HG02610 (cell line): ENCODE measurements around the gene SMIM44.
"Not testable (repeated sequence)": the region's sequence is repeated elsewhere in the genome, so short reads cannot be mapped to it uniquely, and the experiment has no call there.

ENCODE experiments used
- ATAC-seq: cut with Tn5 transposase; IDR thresholded peaks from one replicate; pipeline ENCODE4 v1.9.1; 2021; ENCODE audit warnings: mild to moderate bottlenecking, moderate library complexity; ENCODE audit not compliant: unreplicated experiment

SMIM44 gene

DNA sequence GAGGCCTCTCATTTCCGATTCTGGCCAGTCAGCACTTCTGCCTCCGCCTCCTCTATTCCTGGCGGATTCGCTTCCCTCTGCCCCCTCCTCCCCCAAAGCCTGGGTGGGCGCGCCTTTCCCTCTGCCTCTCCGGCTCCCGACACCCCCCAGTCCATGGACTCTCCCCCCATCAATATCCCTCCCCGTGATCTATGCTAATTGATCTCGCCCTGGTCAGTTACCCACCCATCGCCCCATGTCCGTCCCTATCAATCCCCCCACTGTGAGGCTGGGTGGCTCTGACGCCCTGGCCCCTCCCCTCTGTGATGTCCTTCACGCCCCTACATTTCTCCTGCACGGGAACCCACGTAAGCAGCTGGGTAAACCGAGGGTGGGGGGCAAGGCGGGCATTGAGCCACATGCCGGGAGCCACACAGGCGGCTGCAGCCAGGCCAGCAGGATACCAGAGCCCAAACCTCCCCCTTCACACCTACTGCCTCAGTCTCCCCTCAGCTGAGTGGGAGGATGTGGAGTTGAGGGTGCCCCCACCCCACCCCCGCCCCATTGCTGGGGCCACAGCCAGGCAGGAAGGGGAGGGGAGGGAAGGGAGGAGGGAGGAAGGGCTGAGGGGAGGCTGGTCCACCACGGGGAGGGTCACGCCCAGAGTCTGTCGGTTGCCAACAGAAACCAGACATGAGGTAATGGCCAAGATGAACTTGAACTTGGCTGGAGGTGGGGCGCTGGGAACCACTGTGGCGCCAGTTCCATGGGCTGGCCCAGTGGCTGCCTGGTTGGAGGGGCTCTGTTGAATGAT, 24.0 kb downstream of the SMIM44 start:
- ATAC-seq = no peak

DNA sequence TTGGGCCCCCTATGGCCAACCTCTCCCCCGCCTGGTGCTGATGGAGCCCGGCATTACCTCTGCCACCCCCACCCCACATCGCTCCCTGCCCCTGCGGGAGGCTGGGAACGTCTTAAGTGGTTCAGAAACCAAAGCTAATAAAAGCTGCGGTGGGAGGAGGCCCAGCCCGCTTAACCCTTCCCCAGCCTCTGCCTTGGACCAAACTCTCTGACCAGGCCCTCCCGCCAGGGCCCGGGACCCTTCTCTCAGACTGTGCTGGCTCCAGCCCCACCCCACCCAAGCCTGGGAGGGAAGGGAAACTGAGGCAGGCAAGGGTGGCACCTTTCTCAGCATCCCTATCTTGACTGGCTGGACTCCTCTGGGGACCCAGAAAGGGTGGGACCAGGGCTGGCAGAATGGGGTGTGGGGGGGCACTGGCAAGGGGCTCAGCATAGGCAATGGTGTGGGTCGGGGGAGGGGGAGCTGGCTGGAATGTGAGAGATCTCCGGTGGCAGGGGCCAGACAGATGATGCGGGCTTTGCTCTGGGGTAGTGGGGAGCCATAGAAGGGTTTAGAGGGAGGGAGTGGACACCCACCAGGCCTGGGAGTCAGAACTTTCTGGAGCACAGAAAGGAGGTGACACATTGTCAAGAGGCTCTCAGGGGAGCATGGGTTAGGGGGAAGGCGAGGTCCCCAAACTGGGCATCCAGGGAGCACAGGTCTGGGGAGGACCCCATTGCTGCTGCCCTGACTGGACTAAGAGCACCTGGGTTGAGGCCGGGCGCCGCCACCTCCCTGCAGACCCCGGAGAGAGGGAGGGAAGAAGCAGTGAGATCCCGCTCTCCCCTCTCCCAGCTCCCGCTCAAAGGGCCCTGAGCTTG, 24.8 kb downstream of the SMIM44 start:
- ATAC-seq = no peak

DNA sequence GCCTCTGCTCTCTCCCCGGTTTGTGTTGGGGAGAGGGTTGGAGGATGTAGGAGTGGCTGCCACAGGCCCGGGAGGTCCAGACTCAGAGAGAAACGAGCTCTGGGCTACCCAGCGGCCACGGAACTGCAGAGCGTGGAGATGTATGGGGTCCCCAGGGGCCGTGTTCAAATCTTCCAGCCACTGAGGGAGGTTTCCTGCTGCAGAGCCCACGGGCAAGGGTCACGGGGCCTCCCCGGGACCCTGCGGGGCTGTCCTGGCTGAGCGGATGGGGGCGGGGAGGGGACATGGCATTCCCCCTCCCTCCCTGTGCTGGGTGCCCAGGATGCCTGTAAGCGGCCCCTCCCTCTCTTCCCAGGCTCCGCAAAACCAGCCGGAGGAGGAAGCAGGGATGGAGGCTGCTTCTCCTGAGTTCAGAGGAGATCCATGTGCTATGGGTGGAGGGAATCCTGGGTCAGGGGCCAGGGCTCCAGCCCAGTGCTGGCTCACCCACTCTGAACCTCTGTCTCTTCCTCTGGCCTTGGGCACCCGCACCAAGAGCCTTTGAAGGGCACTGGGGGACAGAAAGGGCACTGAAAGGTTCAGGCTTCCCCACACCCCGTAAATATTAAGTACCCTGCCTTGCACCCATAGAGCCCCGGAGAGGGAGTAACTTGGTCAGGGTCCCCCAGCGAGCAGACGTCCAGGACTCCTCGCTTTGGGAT, 25.6 kb downstream of the SMIM44 start:
- no peak for ATAC-seq

DNA sequence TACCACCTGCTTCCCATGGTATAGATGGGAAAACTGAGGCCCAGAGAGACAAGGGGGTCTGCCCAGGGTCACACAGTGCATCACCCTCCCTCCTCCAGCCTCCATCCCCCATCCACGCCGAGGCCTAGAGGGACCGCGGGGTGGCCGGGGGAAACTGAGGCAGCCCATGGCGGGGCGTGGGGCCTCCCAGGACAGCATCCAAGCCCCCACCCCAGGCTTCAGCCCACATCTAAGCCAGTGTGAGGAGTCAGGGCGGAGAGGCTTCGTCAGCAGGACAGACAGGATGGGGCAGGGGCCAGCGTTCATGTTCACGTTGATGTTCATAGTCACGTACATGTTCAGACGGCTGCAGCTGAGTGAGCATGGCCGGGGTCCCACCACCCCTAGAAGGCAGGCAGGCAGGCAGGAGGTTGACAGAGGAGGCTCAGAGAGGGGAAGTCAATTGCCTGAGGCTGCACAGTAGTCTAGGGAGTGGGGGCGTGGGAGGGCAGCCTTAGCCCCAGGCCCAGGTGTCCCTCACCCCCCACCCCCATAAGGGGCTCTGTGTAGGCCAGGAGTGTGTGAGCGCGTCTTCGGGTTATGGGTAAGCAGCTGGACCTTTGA, 26.2 kb downstream of the SMIM44 start:
- no peak for ATAC-seq

DNA sequence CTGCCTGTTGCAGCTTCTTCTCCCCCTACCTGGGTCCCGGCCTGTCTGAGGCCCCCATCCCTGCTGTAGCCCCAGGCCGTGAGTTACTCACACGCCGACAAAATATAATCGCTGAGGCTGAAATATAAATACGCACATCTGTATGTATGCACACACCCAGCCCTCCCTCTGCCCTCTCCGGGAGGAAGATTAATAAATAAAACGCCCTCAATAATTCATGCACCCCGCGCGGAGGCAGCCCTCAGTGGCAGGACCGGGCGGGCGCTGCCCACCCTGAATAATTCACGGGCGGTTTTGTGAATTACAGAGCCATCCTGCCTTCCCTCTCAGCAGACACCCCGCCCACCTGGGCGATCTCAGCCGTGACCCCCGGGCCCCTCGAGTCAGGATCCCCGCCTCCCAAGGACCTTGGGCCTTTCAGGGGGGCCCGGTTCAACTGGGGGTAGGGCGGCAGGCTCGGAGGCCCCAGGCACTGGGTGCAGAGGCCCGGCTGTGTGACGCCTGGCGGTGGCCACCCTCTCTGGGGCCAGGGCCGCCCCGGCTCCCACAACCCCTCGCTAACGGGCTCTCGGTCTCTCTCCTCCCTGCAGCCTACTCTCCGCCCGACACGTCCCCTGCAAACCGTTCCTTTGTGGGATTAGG, 27.2 kb downstream of the SMIM44 start:
- ATAC-seq = no peak

DNA sequence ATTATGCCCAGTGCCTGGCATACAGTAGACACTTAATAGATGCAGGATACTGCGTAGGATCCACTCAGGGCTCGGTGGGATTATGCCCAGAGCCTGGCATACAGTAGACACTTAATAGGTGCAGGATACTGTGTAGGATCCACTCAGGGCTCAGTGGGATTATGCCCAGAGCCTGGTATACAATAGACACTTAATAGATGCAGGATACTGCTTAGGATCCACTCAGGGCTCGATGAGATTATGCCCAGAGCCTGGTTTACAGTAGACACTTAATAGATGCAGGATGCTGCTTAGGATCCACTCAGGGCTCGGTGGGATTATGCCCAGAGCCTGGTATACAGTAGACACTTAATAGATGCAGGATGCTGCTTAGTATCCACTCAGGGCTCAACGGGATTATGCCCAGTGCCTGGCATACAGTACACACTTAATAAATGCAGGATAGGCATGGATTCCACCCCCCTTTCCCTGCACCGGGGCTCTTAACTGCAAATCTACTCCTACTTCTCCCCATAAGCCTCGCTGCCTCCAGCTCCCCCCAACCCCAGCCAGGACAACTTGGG, 27.8 kb downstream of the SMIM44 start:
- no peak for ATAC-seq

DNA sequence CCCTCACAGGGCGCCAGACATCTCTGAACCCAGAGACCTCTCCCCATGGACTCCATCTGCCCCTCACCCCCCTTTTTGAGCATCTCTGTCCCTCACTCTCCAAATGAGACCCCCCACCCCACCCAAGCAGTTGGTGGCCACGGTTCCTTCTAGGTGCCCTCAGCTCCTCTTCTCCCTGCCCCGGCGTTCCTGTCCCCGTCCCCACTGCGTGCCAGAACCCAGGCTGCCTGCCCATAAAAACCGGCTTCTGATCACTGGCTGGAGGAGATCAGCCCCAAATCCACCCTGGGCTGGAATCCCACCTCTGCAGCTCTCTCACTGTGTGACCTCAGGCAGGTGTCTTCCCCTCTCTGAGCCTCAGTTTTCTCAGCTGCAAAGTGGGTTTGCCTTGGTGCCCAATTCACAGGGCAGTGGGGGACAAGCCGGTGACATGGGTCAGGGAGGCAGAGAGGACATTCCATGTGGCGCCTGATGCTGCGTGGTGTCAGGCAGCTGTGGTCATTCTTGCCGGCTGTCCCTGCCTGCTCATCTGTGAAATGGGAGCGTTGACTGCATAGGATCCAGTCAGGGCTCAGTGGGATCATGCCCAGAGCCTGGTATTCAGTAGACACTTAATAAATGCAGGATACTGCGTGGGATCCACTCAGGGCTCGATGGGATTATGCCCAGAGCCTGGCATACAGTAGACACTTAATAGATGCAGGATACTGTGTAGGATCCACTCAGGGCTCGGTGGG, 28.4 kb downstream of the SMIM44 start:
- no peak for ATAC-seq

DNA sequence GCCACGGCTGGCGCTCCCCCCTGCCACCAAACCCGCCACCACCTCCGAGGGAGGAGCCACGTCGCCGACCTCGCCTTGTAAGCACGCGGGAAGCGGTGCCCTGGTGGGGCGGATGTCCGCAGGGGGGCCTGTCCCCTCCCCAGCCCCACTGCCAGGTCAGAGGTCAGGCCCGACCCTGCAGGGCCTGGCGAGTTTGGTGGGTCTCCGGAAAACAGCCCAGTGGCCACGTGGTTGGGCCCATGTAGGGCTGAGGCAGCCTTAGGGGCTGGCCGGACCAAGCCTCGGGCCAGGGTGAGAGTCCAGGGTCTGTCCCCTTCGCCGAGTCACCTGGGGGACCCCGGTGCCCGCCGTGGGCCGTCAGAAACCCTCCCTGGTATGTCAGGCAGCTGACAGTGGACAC, 29.4 kb downstream of the SMIM44 start:
- ATAC-seq = no peak

DNA sequence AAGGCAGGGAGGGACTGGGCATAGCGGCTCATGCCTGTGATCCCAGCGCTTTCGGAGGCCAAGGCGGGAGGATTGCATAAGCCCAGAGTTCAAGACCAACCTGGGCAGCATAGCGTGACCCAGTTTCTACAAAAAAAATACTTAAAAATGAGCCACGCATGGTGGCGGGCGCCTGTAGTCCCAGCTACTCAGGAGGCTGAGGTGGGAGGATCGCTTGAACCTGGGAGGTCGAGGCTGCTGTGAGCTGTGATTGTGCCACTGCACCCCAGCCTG, 30.4 kb downstream of the SMIM44 start:
- not testable (repeated sequence) for ATAC-seq

DNA sequence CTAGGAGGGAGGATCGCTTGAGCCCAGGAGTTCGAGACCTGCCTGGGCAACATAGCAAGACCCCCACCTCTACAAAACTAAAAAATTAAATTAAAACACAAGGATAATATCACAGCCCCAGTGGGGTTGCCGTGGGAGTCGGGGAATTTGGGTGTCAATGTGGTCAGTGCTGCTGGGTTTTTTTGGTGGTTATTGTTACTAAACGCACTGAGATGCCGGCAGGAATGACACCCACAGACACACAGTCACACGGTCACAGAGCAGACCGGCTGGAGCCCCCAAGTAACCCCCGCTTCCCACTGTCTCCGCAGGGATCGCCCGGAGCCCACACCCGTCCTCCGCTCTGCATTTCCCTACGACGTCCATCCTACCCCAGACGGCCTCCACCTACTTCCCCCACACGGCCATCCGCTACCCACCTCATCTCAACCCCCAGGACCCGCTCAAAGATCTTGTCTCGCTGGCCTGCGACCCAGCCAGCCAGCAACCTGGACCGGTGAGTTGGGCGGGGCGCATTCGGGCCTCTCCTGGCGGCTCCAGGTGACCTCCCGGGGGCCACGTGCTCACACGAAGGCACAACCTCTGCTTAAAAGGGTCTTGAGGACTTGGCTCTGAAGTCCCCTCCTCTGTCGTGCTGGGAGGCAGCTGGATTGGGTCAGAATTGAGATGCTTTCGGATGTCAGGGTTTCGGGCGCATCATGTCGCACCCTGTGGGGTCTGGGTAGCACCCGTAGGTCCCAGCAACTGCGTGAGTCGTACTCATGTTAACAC, 30.9 kb downstream of the SMIM44 start:
- no peak for ATAC-seq

DNA sequence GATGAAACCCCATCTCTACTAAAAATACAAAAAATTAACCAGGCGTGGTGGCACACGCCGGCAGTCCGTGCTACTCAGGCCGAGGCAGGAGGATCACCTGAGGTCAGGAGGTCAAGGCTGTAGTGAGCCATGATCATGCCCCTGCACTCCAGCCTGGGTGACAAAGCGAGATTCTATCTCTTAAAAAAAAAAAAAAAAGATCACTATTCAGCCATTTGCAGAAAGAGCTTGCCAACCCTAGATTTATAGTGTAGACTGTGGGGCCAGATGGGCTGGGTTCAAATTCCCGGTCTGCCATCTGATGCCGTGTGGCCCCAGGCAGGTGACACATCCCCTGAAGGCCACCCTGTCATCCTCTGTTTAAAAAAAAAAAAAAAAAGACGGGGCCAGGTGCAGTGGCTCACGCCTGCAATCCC, 31.8 kb downstream of the SMIM44 start:
- no peak for ATAC-seq

DNA sequence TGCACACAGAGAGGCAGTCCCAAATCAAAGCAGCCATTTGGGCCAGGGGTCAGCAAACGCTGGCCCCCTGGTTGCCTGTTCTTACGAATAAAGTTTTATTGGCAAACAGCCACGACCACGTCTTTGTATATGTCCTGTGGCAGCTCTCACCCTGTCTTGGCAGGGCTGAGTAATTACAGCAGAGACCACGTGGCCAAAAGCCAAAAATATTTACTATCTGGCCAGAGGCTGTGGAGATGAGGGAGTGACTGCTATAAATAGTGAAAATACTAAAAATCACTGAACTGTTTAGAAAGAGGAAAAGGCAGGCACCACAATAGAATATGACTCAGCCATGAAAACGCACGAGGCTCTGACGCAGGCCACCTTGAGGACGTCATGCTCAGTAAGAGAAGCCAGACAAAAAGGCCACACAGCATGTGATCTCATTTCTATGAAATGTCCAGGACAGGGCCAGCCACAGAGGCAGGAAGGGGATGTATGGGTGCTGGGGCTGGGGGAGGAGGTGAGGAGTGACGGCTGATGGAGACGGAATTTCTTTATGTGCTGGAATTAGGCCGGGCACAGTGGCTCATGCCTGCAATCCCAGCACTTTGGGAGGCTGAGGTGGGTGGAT, 32.3 kb downstream of the SMIM44 start:
- no peak for ATAC-seq

DNA sequence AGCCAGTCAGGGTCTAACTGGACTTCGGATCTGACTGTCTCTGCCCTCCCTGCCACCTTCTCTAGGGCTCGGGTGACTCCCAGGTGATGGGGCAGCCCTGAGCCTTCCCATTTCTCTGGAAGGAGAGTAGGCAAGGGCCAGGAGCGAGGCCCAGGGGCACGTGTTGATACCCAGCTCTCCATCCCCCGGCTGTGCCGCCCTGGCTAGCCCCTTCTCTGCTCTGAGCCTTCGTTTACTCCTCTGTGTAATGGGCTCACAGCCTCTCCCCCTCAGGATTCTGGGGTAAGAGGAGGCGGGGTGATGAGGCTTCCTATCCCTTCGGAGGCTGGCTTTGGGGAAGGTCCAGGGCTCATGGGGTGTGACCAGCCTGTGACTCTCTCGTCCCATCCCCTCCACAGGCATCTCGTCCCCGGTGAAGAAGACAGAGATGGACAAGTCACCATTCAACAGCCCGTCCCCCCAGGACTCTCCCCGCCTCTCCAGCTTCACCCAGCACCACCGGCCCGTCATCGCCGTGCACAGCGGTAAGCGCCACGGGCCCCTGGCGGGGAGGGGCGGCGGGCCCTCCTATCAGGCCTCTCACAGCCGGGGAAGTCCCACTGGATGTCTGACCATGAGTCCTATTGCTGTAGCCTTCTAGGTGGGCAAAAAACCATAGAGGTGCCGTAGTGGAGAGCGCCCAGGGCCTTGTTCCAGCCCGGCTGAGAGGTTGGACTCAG, 34.5 kb downstream of the SMIM44 start:
- ATAC-seq = no peak

DNA sequence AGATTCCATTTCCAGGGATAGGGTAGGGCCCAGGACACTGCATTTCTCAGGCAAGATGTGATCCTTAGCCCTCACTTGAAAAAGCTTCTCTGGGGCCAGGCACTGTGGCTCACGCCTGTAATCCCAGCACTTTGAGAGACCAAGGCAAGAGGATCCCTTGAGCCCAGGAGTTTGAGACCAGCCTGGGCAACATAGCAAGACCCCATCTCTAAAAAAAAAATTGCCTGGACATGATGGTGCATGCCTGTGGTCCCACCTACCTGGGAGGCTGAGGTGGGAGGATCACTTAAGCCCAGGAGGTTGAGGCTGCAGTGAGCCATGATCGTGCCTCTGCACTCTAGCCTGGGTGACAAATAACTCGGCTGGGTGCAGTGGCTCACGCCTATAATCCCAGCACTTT, 36.6 kb downstream of the SMIM44 start:
- ATAC-seq = not testable (repeated sequence)

DNA sequence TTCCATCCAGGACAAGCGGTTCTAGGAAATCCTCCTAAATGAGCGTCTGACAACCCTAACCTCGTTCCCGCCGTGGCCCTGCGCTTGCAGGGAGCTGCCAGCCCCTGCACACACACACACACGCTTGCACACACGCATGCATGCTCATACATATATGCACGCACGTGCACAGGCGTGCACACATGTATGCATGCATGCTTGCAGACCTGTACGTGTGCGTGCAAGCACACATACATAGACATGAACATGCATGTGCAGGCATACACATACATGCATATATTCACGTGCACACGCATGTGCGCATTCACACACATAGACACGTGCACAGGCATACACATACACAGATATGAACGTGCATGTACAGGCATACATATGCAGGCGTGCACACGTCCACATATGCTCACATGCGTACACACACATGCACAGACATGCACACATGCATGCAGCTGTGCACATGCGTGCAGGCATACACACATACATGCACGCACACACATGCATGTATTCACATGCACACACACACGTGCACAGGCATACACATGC, 38.5 kb downstream of the SMIM44 start:
- ATAC-seq = no peak

DNA sequence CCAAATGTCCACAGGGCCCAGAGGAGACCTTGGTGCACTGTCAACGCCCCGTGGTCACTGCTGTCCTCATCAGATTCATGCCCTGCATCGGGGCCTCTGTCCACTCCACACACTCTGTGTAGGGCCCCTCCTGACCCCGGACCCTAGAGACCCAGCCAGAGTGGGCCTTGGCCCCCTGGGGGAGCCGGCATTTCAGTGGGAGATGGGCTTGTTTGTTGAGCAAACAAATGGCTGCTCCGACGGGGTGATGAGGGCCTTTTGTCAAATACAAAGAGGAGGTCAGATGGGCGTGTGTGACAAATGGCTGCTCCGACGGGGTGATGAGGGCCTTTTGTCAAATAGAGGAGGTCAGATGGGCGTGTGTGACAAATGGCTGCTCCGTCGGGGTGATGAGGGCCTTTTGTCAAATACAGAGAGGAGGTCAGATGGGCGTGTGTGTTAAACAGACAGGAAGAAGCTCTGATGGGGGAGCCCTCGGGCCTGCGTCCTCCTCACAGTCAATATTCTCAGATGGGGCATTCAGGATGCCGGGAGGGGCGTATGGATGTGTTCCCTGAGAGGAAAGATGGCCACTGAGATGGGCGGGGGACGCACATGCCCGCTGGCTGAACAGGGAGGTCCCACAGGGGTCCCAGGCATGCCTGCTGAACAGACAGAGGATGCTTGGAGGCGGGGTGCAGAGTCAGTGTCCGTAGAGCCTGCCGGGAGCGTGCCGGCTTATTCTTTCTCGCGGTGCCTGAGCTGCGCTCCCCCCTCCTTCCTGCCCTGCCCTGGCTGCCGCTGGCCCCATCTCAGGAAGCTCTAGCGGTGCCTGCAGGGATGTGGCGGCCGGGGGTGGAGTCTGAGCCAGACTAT, 39.2 kb downstream of the SMIM44 start:
- no peak for ATAC-seq
